Omental fat pad (tissue), 4 donors: ENCODE data around the gene STOM. TPM values are rescaled to one million over a fixed set of nuclear protein-coding genes. Genes with fewer than 3 reads are reported as not detected.

Source experiments
- ATAC-seq: fragments of 150-250 bp; one replicate; pipeline ENCODE4 v1.9.1; 2016; ENCODE audit warnings: mild to moderate bottlenecking, moderate library complexity; ENCODE audit not compliant: low FRiP score
- DNase-seq: peaks from one replicate; pipeline ENCODE4 v3.0.0-alpha.2; 2019; ENCODE audit warnings: low spot score
- CTCF ChIP-seq, 3 donors: fragments of 450-650 bp; IDR thresholded peaks; one replicate each; pipeline ENCODE4 v1.5.1; 2016 to 2017; ENCODE audit warnings: antibody characterized with exemption in 3 of 3, mild to moderate bottlenecking in 3 of 3, moderate library complexity in 2 of 3
- total RNA-seq, 4 donors: library from RNA; depleted of rRNA; stranded (reverse); fragments of >200 nt; gene quantifications; one replicate each; pipeline ENCODE4 v1.1.0, GENCODE V29; 2016

Gene STOM
- total RNA-seq, 4 donors from 2014 or later = 398 to 1,331 (median 641) TPM

- ATAC-seq = no peak
- TF ChIP-seq CTCF (IDR thresholded peaks at IDR 0.05) = no peak
- no peak for DNase-seq
Measured at GRCh38 chr9:121322037-121322736, 47.9 kb downstream of the STOM start.

GRCh38 chr9:121321016-121321503, 49.0 kb downstream of the STOM start:
- no peak for DNase-seq
- no peak for ATAC-seq
- TF ChIP-seq CTCF (IDR thresholded peaks at IDR 0.05) = no peak

- DNase-seq = no peak
- ATAC-seq = no peak
Measured at GRCh38 chr9:121319383-121319780, 50.7 kb downstream of the STOM start.

GRCh38 chr9:121318631-121319382, 51.2 kb downstream of the STOM start:
- TF ChIP-seq CTCF (IDR thresholded peaks at IDR 0.05) = no peak
- DNase-seq (no peak), ATAC-seq (no peak)

More at GRCh38 chr9:121319383-121319780, 50.7 kb downstream of the STOM start:
- no peak for TF ChIP-seq CTCF (IDR thresholded peaks at IDR 0.05)

- no peak for DNase-seq
- ATAC-seq = no peak
- no peak for TF ChIP-seq CTCF (IDR thresholded peaks at IDR 0.05)
Measured at GRCh38 chr9:121317737-121318630, 52.1 kb downstream of the STOM start.

- ATAC-seq (no peak), DNase-seq (no peak)
Measured at GRCh38 chr9:121316852-121317373, 53.1 kb downstream of the STOM start.

More at GRCh38 chr9:121316852-121317373, 53.1 kb downstream of the STOM start:
- no peak for TF ChIP-seq CTCF (IDR thresholded peaks at IDR 0.05)
